K562 (cell line): ENCODE results near the gene PI4KA. TPM values are rescaled to one million over a fixed set of nuclear protein-coding genes. Genes with fewer than 3 reads are reported as not detected.

Experiments
- BACH1 ChIP-seq: fragments of 200-800 bp; sonication (Bioruptor generic); IDR thresholded peaks from 2 replicates; pipeline ENCODE4 v1.6.1; 2016; ENCODE audit warnings: missing genetic modification characterization, missing compliant biosample characterization
- CBFA2T3 ChIP-seq: fragments of 450-650 bp; IDR thresholded peaks from 2 replicates; pipeline ENCODE4 v1.6.1; 2017
- CBX8 ChIP-seq: fragments of 200-600 bp; sonication (generic); IDR thresholded peaks from 2 replicates; pipeline ENCODE4 v1.6.1; 2012; ENCODE audit warnings: borderline replicate concordance, mixed run types, low read depth, mild to moderate bottlenecking, moderate library complexity, mixed read lengths, low read length, control low read depth, inconsistent platforms; ENCODE audit not compliant: poor library complexity, severe bottlenecking; ENCODE audit errors: extremely low read depth
- ESRRB ChIP-seq: fragments of 250-450 bp; sonication (Bioruptor Pico); IDR thresholded peaks from 2 replicates; pipeline ENCODE4 v1.5.0; 2020; ENCODE audit warnings: mild to moderate bottlenecking, moderate library complexity, borderline replicate concordance
- ETS2 ChIP-seq: IDR thresholded peaks from 2 replicates; pipeline ENCODE4 v1.6.1; 2016; ENCODE audit warnings: borderline replicate concordance, missing genetic modification characterization, mild to moderate bottlenecking, moderate library complexity, missing compliant biosample characterization; ENCODE audit not compliant: poor library complexity, severe bottlenecking
- ETV1 ChIP-seq: fragments of 450-650 bp; conservative IDR thresholded peaks from 2 replicates; pipeline ENCODE4 v1.6.1; 2016; ENCODE audit warnings: missing genetic modification characterization, control low read depth, low read depth, missing compliant biosample characterization
- FOXM1 ChIP-seq, 2 experiments: fragments of 450-650 bp in 1 of 2; sonication (generic) in 1 of 2; formaldehyde crosslinking in 1 of 2; IDR thresholded peaks; 2 replicates each; pipeline versions ENCODE4 v1.6.1 to v1.9.0; 2017 to 2022; ENCODE audit warnings: low read depth in 2 of 2, mild to moderate bottlenecking in 2 of 2, missing genetic modification reagents in 1 of 2, moderate library complexity in 1 of 2
- SREBF1 ChIP-seq: fragments of 150-350 bp; IDR thresholded peaks from 2 replicates; pipeline ENCODE4 v1.6.1; 2014; ENCODE audit warnings: antibody characterized with exemption, low read depth, low read length, borderline replicate concordance
- SRSF9 ChIP-seq: fragments of 200-400 bp; formaldehyde crosslinking; IDR thresholded peaks from 2 replicates; pipeline ENCODE4 v1.6.1; 2017; ENCODE audit warnings: low read depth, low read length, borderline replicate concordance
- THRB ChIP-seq: fragments of 450-650 bp; formaldehyde crosslinking; conservative IDR thresholded peaks from 2 replicates; pipeline ENCODE4 v1.4.0; 2022; ENCODE audit warnings: mild to moderate bottlenecking, missing genetic modification characterization
- ZBTB49 ChIP-seq: sonication (generic); formaldehyde crosslinking; IDR thresholded peaks from 2 replicates; pipeline ENCODE4 v1.8.0; 2022; ENCODE audit warnings: missing genetic modification reagents, mild to moderate bottlenecking, borderline replicate concordance
- ZBTB8A ChIP-seq: fragments of 450-650 bp; IDR thresholded peaks from 2 replicates; pipeline ENCODE4 v1.6.1; 2018; ENCODE audit warnings: mild to moderate bottlenecking, moderate library complexity; ENCODE audit not compliant: partially characterized antibody
- ZFP1 ChIP-seq: fragments of 450-650 bp; formaldehyde crosslinking; IDR thresholded peaks from 2 replicates; pipeline ENCODE4 v1.4.0; 2020; ENCODE audit warnings: mild to moderate bottlenecking, mixed read lengths
- ZNF12 ChIP-seq: sonication (generic); formaldehyde crosslinking; IDR thresholded peaks from 2 replicates; pipeline ENCODE4 v1.4.0; 2020; ENCODE audit warnings: mild to moderate bottlenecking, missing genetic modification reagents
- ZNF140 ChIP-seq: fragments of 250-450 bp; sonication (Bioruptor Pico); IDR thresholded peaks from 2 replicates; pipeline ENCODE4 v1.8.0; 2021; ENCODE audit warnings: moderate library complexity, mild to moderate bottlenecking, inconsistent platforms
- ZNF239 ChIP-seq: fragments of 250-450 bp; sonication (Bioruptor Pico); IDR thresholded peaks from 2 replicates; pipeline ENCODE4 v1.4.0; 2020; ENCODE audit warnings: mild to moderate bottlenecking
- ZNF41 ChIP-seq: fragments of 250-450 bp; sonication (Bioruptor Pico); conservative IDR thresholded peaks from 2 replicates; pipeline ENCODE4 v1.4.0; 2020; ENCODE audit warnings: mild to moderate bottlenecking
- ZNF76 ChIP-seq: fragments of 250-450 bp; sonication (Bioruptor Pico); IDR thresholded peaks from 2 replicates; pipeline ENCODE4 v1.4.0; 2020; ENCODE audit warnings: mild to moderate bottlenecking, moderate library complexity, borderline replicate concordance
- ZNF77 ChIP-seq: fragments of 250-450 bp; sonication (Bioruptor Pico); IDR thresholded peaks from 2 replicates; pipeline ENCODE4 v1.5.0; 2020
- polyA plus RNA-seq, 8 experiments: library from polyadenylated mRNA; depleted of rRNA in 4 of 8; stranded (reverse) in 5 of 8; unstranded in 3 of 8; fragments of >200 nt; fragmentation: Nextera tagmentation in 2 of 8; fragmentation: Illumina TruSeq in 1 of 8; extraction: Ambion mirVana in 2 of 8; extraction: Trizol in 1 of 8; gene quantifications; 2 replicates each; pipeline versions ENCODE4 v1.2.1 to v1.2.3, GENCODE V29; 2011 to 2014; ENCODE audit warnings: inconsistent platforms in 1 of 8, missing spikeins in 1 of 8
- total RNA-seq, 7 experiments: library from RNA; depleted of rRNA in 6 of 7; stranded (reverse); fragments of >200 nt in 6 of 7; fragmentation: Illumina TruSeq in 2 of 7; extraction: Trizol in 2 of 7; gene quantifications; 2 replicates each; pipeline versions ENCODE4 v1.2.1 to v1.2.3, GENCODE V29; 2011 to 2021; ENCODE audit warnings: low replicate concordance in 1 of 7
- TF ChIP-seq, protein P1 (sequence below): sonication (generic); IDR thresholded peaks from 2 replicates; pipeline ENCODE4 v1.6.1; 2016
- TF ChIP-seq, protein P2 (sequence below): fragments of 250-450 bp; sonication (Bioruptor Pico); IDR thresholded peaks from 2 replicates; pipeline ENCODE4 v1.5.0; 2021; ENCODE audit warnings: mild to moderate bottlenecking, borderline replicate concordance

The PI4KA gene
- total and polyA plus RNA-seq, 9 of the 15 experiments (the other 6 are each of a cell fraction or from before 2014, with no cell fraction given), result 7.3 to 187 (median 84.7) TPM

GRCh38 chr22:20803696-20804324 is 54.8 kb downstream of the PI4KA start (continued):
- TF ChIP-seq, protein P1, sequence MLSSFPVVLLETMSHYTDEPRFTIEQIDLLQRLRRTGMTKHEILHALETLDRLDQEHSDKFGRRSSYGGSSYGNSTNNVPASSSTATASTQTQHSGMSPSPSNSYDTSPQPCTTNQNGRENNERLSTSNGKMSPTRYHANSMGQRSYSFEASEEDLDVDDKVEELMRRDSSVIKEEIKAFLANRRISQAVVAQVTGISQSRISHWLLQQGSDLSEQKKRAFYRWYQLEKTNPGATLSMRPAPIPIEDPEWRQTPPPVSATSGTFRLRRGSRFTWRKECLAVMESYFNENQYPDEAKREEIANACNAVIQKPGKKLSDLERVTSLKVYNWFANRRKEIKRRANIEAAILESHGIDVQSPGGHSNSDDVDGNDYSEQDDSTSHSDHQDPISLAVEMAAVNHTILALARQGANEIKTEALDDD, result no peak
- no peak for TF ChIP-seq ESRRB (CRISPR knock-in tag)
- TF ChIP-seq CBFA2T3, result no peak
- TF ChIP-seq ETS2, result no peak
- TF ChIP-seq BACH1 (tag), result no peak
- TF ChIP-seq, protein P2, sequence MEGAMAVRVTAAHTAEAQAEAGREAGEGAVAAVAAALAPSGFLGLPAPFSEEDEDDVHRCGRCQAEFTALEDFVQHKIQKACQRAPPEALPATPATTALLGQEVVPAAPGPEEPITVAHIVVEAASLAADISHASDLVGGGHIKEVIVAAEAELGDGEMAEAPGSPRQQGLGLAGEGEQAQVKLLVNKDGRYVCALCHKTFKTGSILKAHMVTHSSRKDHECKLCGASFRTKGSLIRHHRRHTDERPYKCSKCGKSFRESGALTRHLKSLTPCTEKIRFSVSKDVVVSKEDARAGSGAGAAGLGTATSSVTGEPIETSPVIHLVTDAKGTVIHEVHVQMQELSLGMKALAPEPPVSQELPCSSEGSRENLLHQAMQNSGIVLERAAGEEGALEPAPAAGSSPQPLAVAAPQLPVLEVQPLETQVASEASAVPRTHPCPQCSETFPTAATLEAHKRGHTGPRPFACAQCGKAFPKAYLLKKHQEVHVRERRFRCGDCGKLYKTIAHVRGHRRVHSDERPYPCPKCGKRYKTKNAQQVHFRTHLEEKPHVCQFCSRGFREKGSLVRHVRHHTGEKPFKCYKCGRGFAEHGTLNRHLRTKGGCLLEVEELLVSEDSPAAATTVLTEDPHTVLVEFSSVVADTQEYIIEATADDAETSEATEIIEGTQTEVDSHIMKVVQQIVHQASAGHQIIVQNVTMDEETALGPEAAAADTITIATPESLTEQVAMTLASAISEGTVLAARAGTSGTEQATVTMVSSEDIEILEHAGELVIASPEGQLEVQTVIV (CRISPR knock-in tag), result no peak
- TF ChIP-seq ZBTB8A, result no peak
- no peak for TF ChIP-seq FOXM1 (IDR thresholded peaks at IDR 0.05; ENCODE audit: low read depth)
- TF ChIP-seq FOXM1 (CRISPR knock-in tag; IDR thresholded peaks at IDR 0.05; ENCODE audit: low read depth), result no peak
- TF ChIP-seq SRSF9, result no peak
- no peak for TF ChIP-seq ZNF76 (CRISPR knock-in tag)
- TF ChIP-seq ZFP1 (CRISPR knock-in tag), result no peak
- TF ChIP-seq ZNF77 (CRISPR knock-in tag), result no peak
- no peak for TF ChIP-seq ZNF140 (CRISPR knock-in tag)
- no peak for TF ChIP-seq CBX8
- no peak; the same call in 1 of the 2 replicates for TF ChIP-seq SREBF1
- no peak for TF ChIP-seq ETV1 (tag)
- peak; percentile 88; the same call in 1 of the 2 replicates for TF ChIP-seq ZBTB49
- TF ChIP-seq ZNF12, result peak; percentile 79; the same call in 1 of the 2 replicates
- TF ChIP-seq THRB (CRISPR knock-in tag), result no peak
- TF ChIP-seq ZNF239 (CRISPR knock-in tag), result no peak
- no peak for TF ChIP-seq ZNF41 (CRISPR knock-in tag)
